Measurements from ENCODE around the gene KCNT2. TPM values are rescaled to one million over a fixed set of nuclear protein-coding genes. Genes with fewer than 3 reads are reported as not detected.

The KCNT2 gene
- polyA plus RNA-seq, 1 donor from 2014 or later, result 21.4 TPM

GRCh38 chr1:196607981-196608380 is 259 bp downstream of the KCNT2 start:
- Histone ChIP-seq H3F3A (ENCODE audit: insufficient read depth, low read length, poor library complexity, severe bottlenecking) (no peaks in the 10 kb centered on the region), H3K4me2 (ENCODE audit: low read length) (peak overlapping the region; percentile 94), H3K9ac (ENCODE audit: low read length) (peak overlapping the region; percentile 65), H3K9me3 (ENCODE audit: low read length) (no peaks in the 10 kb centered on the region), H2AFZ (ENCODE audit: low read depth, low read length) (peak overlapping the region; percentile 73), H3K79me2 (replicated peaks; ENCODE audit: insufficient read depth, low read length) (peaks cover 39% of the 10 kb centered on the region), H3K9me2 (ENCODE audit: insufficient read depth, low read length) (no peaks in the 10 kb centered on the region), H3K36me3 (ENCODE audit: insufficient read depth, low read length) (no peaks in the 10 kb centered on the region), H3K27me3 (ENCODE audit: insufficient read depth, low read depth, low read length) (no peaks in the 10 kb centered on the region), H3K27ac (ENCODE audit: low read length) (peak overlapping the region; percentile 69), H4K20me1 (ENCODE audit: insufficient read depth) (no peaks in the 10 kb centered on the region), H3K4me3 (ENCODE audit: low read length) (peak overlapping the region; percentile 72)
- TF ChIP-seq MXI1 (conservative IDR thresholded peaks at IDR 0.05; ENCODE audit: poor library complexity, severe bottlenecking) (no peak), SMC3 (conservative IDR thresholded peaks at IDR 0.05; ENCODE audit: poor library complexity) (no peak), EZH2 (IDR thresholded peaks at IDR 0.05; ENCODE audit: borderline replicate concordance, insufficient read depth, low read length, poor library complexity, severe bottlenecking) (no peak), TAF1 (IDR thresholded peaks at IDR 0.05; ENCODE audit: low read depth) (no peak), REST (IDR thresholded peaks at IDR 0.05; ENCODE audit: borderline replicate concordance) (no peak), CTCF (IDR thresholded peaks at IDR 0.05; ENCODE audit: poor library complexity, severe bottlenecking) (no peak), EP300 (conservative IDR thresholded peaks at IDR 0.05; ENCODE audit: poor library complexity, severe bottlenecking) (no peak), RAD21 (conservative IDR thresholded peaks at IDR 0.05) (no peak), POLR2AphosphoS5 (IDR thresholded peaks at IDR 0.05) (no peak)

GRCh38 chr1:196603651-196604050 is 4.6 kb downstream of the KCNT2 start:
- Histone ChIP-seq H3F3A (ENCODE audit: insufficient read depth, low read length, poor library complexity, severe bottlenecking) (no peaks in the 10 kb centered on the region), H3K27me3 (ENCODE audit: insufficient read depth, low read depth, low read length) (no peaks in the 10 kb centered on the region), H3K9me3 (ENCODE audit: low read length) (no peaks in the 10 kb centered on the region), H3K36me3 (ENCODE audit: insufficient read depth, low read length) (no peaks in the 10 kb centered on the region), H3K9me2 (ENCODE audit: insufficient read depth, low read length) (no peaks in the 10 kb centered on the region), H3K4me3 (ENCODE audit: low read length) (no peak overlapping the region), H4K20me1 (ENCODE audit: insufficient read depth) (no peaks in the 10 kb centered on the region), H3K79me2 (replicated peaks; ENCODE audit: insufficient read depth, low read length) (peaks cover 43% of the 10 kb centered on the region), H3K27ac (ENCODE audit: low read length) (no peak overlapping the region), H2AFZ (ENCODE audit: low read depth, low read length) (no peak overlapping the region), H3K9ac (ENCODE audit: low read length) (no peak overlapping the region), H3K4me2 (ENCODE audit: low read length) (no peak overlapping the region)
- TF ChIP-seq SMC3 (conservative IDR thresholded peaks at IDR 0.05; ENCODE audit: poor library complexity), result no peak

Measured in neural cell (in vitro differentiated cells).